Mesendoderm (in vitro differentiated cells): ENCODE results near the gene CUX1.
A peak's percentile ranks its signal among the peaks of the same experiment; 100 is the strongest.

Source experiments
- DNase-seq: peaks from one replicate; pipeline ENCODE4 v3.0.0; 2013
- H2AK5ac ChIP-seq: 2 replicates; pipeline ENCODE4 v1.6.1; 2013; ENCODE audit warnings: low read length, inconsistent platforms
- H2BK120ac ChIP-seq: 2 replicates; pipeline ENCODE4 v1.6.1; 2013; ENCODE audit warnings: low read depth, mild to moderate bottlenecking, low read length, moderate library complexity, mixed read lengths
- H2BK15ac ChIP-seq: replicated peaks from 2 replicates; pipeline ENCODE4 v1.6.1; 2013; ENCODE audit warnings: low read depth, mild to moderate bottlenecking, moderate library complexity
- H2BK5ac ChIP-seq: 2 replicates; pipeline ENCODE4 v1.6.1; 2013; ENCODE audit warnings: low read length, inconsistent platforms
- H3K18ac ChIP-seq: 2 replicates; pipeline ENCODE4 v1.6.1; 2013; ENCODE audit warnings: mild to moderate bottlenecking, low read length, mixed read lengths
- H3K23ac ChIP-seq: one replicate; pipeline ENCODE4 v1.6.1; 2013; ENCODE audit warnings: low read length
- H3K27ac ChIP-seq: 2 replicates; pipeline ENCODE4 v1.5.1; 2013; ENCODE audit warnings: low read depth, mild to moderate bottlenecking, inconsistent platforms, low read length, moderate library complexity
- H3K27me3 ChIP-seq: 2 replicates; pipeline ENCODE4 v1.6.1; 2013; ENCODE audit warnings: low read length, control low read depth, mild to moderate bottlenecking, inconsistent platforms; ENCODE audit not compliant: insufficient read depth, poor library complexity
- H3K36me3 ChIP-seq: 2 replicates; pipeline ENCODE4 v1.6.1; 2013; ENCODE audit warnings: low read length, inconsistent platforms; ENCODE audit not compliant: control insufficient read depth, insufficient read depth
- H3K4ac ChIP-seq: one replicate; pipeline ENCODE4 v1.6.1; 2013; ENCODE audit warnings: low read depth, mild to moderate bottlenecking, low read length, moderate library complexity
- H3K4me1 ChIP-seq: 2 replicates; pipeline ENCODE4 v1.6.1; 2013; ENCODE audit warnings: low read depth, low read length, inconsistent platforms; ENCODE audit not compliant: control insufficient read depth
- H3K4me2 ChIP-seq: 2 replicates; pipeline ENCODE4 v1.6.1; 2013; ENCODE audit warnings: low read length
- H3K4me3 ChIP-seq: 2 replicates; pipeline ENCODE4 v1.5.1; 2013; ENCODE audit warnings: mild to moderate bottlenecking, low read length
- H3K56ac ChIP-seq: one replicate; pipeline ENCODE4 v1.6.1; 2013; ENCODE audit warnings: low read length
- H3K79me1 ChIP-seq: 2 replicates; pipeline ENCODE4 v1.6.1; 2013; ENCODE audit warnings: low read length, inconsistent platforms
- H3K79me2 ChIP-seq: 2 replicates; pipeline ENCODE4 v1.6.1; 2013; ENCODE audit warnings: mild to moderate bottlenecking, low read length; ENCODE audit not compliant: control insufficient read depth, insufficient read depth
- H3K9ac ChIP-seq: 2 replicates; pipeline ENCODE4 v1.6.1; 2013; ENCODE audit warnings: low read length, inconsistent platforms
- H4K5ac ChIP-seq: one replicate; pipeline ENCODE4 v1.6.1; 2013; ENCODE audit warnings: low read length
- H4K8ac ChIP-seq: one replicate; pipeline ENCODE4 v1.6.1; 2013; ENCODE audit warnings: low read depth, mild to moderate bottlenecking, control low read depth, low read length, moderate library complexity
- WGBS: extraction: QIAGEN DNeasy Blood & Tissue Kit; methylation state at CpG from one replicate; pipeline ENCODE4 v1.1.7; 2013; ENCODE audit warnings: low lambda C conversion rate, missing lambda C conversion rate; ENCODE audit not compliant: insufficient coverage; ENCODE audit errors: extremely low coverage; 5-methylcytosine and 5-hydroxymethylcytosine counted together

CUX1 gene

GRCh38 chr7:102122026-102122425 lies 304.6 kb downstream of the CUX1 start:
- no peak overlapping the region for H3K18ac ChIP-seq
- no peak overlapping the region for H3K4me2 ChIP-seq
- no peak overlapping the region for H3K56ac ChIP-seq
- no peak overlapping the region for H2AK5ac ChIP-seq
- WGBS = no CpG with 5 or more reads among the region's 3 CpGs
- peaks cover 2% of the 10 kb centered on the region for H3K4me1 ChIP-seq
- no peaks in the 10 kb centered on the region for H3K79me2 ChIP-seq
- H3K27ac ChIP-seq = no peak overlapping the region
- no peaks in the 10 kb centered on the region for H3K27me3 ChIP-seq
- DNase-seq = no peak
- H4K5ac ChIP-seq = no peak overlapping the region
- no peaks in the 10 kb centered on the region for H3K79me1 ChIP-seq
- H2BK15ac ChIP-seq = no peak overlapping the region
- H3K9ac ChIP-seq = no peak overlapping the region
- no peak overlapping the region for H3K4ac ChIP-seq
- H4K8ac ChIP-seq = no peak overlapping the region
- H3K36me3 ChIP-seq = peaks cover 1% of the 10 kb centered on the region
- H2BK120ac ChIP-seq = no peak overlapping the region
- no peak overlapping the region for H3K23ac ChIP-seq
- H3K4me3 ChIP-seq = no peak overlapping the region
- H2BK5ac ChIP-seq = no peak overlapping the region

- Histone ChIP-seq H4K8ac (no peak overlapping the region), H3K4me2 (no peak overlapping the region), H3K18ac (no peak overlapping the region), H3K79me1 (no peaks in the 10 kb centered on the region), H3K9ac (peak overlapping the region; percentile 51), H3K4me3 (no peak overlapping the region), H2BK5ac (no peak overlapping the region), H3K36me3 (no peaks in the 10 kb centered on the region), H3K27me3 (no peaks in the 10 kb centered on the region), H2BK15ac (no peak overlapping the region), H2BK120ac (no peak overlapping the region), H3K27ac (peak overlapping the region; percentile 7), H3K4ac (no peak overlapping the region), H3K56ac (peak overlapping the region; percentile 54), H2AK5ac (no peak overlapping the region), H3K4me1 (peaks cover 2% of the 10 kb centered on the region), H4K5ac (no peak overlapping the region), H3K23ac (no peak overlapping the region), H3K79me2 (no peaks in the 10 kb centered on the region)
- DNase-seq = peak; percentile 94
- no CpG with 5 or more reads among the region's 17 CpGs for WGBS
These were observed 307.7 kb downstream of the CUX1 start for GRCh38 chr7:102125127-102125596.

- no peak for DNase-seq
- no peak overlapping the region for H3K18ac ChIP-seq
- H3K4ac ChIP-seq = no peak overlapping the region
- no peaks in the 10 kb centered on the region for H3K27me3 ChIP-seq
- no peak overlapping the region for H4K8ac ChIP-seq
- no peak overlapping the region for H2BK15ac ChIP-seq
- no peaks in the 10 kb centered on the region for H3K36me3 ChIP-seq
- H3K79me1 ChIP-seq = no peaks in the 10 kb centered on the region
- no peak overlapping the region for H2BK5ac ChIP-seq
- H2AK5ac ChIP-seq = no peak overlapping the region
- H3K56ac ChIP-seq = no peak overlapping the region
- H3K9ac ChIP-seq = no peak overlapping the region
- H3K79me2 ChIP-seq = no peaks in the 10 kb centered on the region
- H4K5ac ChIP-seq = no peak overlapping the region
- H3K23ac ChIP-seq = no peak overlapping the region
- no peak overlapping the region for H3K27ac ChIP-seq
- no peak overlapping the region for H3K4me2 ChIP-seq
- peaks cover 2% of the 10 kb centered on the region for H3K4me1 ChIP-seq
- no peak overlapping the region for H3K4me3 ChIP-seq
- H2BK120ac ChIP-seq = no peak overlapping the region
- WGBS = no CpG with 5 or more reads among the region's 11 CpGs
These were observed 310.9 kb downstream of the CUX1 start for GRCh38 chr7:102128303-102128702.

DNA sequence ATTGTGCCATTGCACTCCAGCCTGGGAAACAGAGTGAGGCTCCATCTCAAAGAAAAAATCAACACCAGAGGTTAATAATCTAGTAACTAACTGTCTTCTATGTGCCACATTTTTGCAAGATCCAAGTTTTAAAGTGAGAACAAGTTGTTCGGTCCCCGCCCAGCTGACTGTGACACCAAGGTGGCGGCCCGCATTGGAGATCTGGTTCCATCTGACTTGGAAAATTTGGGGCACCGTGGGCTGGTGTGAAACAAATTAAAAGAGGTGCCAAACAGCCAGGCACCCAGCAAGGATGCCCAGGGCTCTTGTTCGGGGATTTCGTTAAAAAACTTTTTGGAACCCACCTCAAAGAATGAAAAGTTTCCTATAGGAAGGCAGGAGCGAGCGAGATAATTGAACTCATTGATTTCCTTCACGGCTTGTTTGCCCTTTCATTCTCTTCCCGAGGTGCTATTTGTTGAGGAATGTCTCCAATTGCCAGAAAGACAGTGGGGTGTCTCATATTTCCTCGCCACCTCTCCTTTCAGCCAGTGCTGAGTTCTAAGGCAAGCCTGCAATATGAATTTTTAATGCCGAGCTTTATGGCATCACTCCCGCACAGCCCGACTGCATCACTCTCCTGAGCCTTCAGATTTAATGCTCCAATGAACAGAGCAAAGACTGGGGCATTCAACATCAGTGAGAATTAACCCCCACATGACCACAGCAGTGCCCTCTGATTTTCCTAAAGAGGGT lies 312.4 kb downstream of the CUX1 start:
- Histone ChIP-seq H3K18ac (no peak overlapping the region), H3K56ac (no peak overlapping the region), H3K4me3 (no peak overlapping the region), H3K79me2 (no peaks in the 10 kb centered on the region), H3K36me3 (no peaks in the 10 kb centered on the region), H3K27me3 (no peaks in the 10 kb centered on the region), H3K27ac (no peak overlapping the region), H3K4ac (no peak overlapping the region), H2BK15ac (no peak overlapping the region), H3K79me1 (no peaks in the 10 kb centered on the region), H4K5ac (no peak overlapping the region), H3K9ac (no peak overlapping the region), H2AK5ac (no peak overlapping the region), H2BK120ac (no peak overlapping the region), H4K8ac (no peak overlapping the region), H3K23ac (no peak overlapping the region), H3K4me1 (peaks cover 2% of the 10 kb centered on the region), H3K4me2 (no peak overlapping the region), H2BK5ac (no peak overlapping the region)
- no peak for DNase-seq
- WGBS = no CpG with 5 or more reads among the region's 15 CpGs

DNA sequence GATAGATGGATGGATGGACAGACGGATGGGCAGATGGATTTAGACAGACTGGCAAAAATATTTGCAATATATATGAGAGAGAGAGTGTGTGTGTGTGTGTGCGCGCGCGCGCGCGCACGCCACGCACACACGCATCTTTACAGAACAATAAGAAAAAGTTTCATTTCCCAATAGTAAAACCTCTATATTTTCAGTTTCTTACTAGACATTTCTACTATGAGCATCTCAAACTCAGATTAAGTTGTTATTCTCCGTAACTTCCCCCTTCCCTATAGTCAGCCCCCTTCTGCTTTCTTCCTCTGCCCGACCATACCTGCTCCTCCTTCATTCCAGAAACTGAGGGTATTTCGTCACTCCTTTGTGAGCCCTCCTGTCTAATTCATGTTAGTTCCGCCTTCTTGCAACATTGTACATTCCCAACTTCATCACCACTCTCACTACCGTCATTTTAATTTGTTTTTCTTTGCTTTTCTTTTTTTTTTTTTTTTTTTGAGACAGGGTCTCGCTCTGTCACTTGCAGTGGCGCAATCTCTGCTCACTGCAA lies 314.9 kb downstream of the CUX1 start:
- Histone ChIP-seq H4K5ac (no peak overlapping the region), H3K4me2 (no peak overlapping the region), H3K36me3 (no peaks in the 10 kb centered on the region), H3K4me1 (no peaks in the 10 kb centered on the region), H3K18ac (no peak overlapping the region), H2BK15ac (no peak overlapping the region), H2AK5ac (no peak overlapping the region), H3K9ac (no peak overlapping the region), H3K4ac (no peak overlapping the region), H3K27me3 (no peaks in the 10 kb centered on the region), H3K4me3 (no peak overlapping the region), H2BK5ac (no peak overlapping the region), H3K23ac (no peak overlapping the region), H3K79me2 (no peaks in the 10 kb centered on the region), H3K27ac (no peak overlapping the region), H3K79me1 (no peaks in the 10 kb centered on the region), H4K8ac (no peak overlapping the region), H2BK120ac (no peak overlapping the region), H3K56ac (no peak overlapping the region)
- DNase-seq = no peak
- no CpG with 5 or more reads among the region's 18 CpGs for WGBS
